Subcutaneous abdominal adipose tissue (tissue), 5 donors: Measurements from ENCODE around the gene RNF40.

Experiments used
- H3K27ac ChIP-seq: one replicate; pipeline ENCODE4 v1.7.0; 2013; ENCODE audit warnings: low read depth, mild to moderate bottlenecking, inconsistent platforms, low read length, moderate library complexity
- H3K27me3 ChIP-seq, 5 donors: one replicate each; pipeline ENCODE4 v1.7.0; 2013; ENCODE audit warnings: low read length in 5 of 5, inconsistent platforms in 1 of 5; ENCODE audit not compliant: control insufficient read depth in 5 of 5, insufficient read depth in 4 of 5
- H3K36me3 ChIP-seq, 5 donors: one replicate each; pipeline ENCODE4 v1.7.0; 2013; ENCODE audit warnings: low read length in 5 of 5; ENCODE audit not compliant: control insufficient read depth in 5 of 5, insufficient read depth in 5 of 5
- H3K4me1 ChIP-seq, 5 donors: one replicate each; pipeline ENCODE4 v1.7.0; 2013; ENCODE audit warnings: low read length in 5 of 5, mild to moderate bottlenecking in 3 of 5, moderate library complexity in 1 of 5; ENCODE audit not compliant: control insufficient read depth in 5 of 5, insufficient read depth in 5 of 5
- H3K4me3 ChIP-seq, 5 donors: one replicate each; pipeline ENCODE4 v1.7.0; 2013; ENCODE audit warnings: low read length in 5 of 5, low read depth in 1 of 5
- H3K9ac ChIP-seq, 5 donors: one replicate each; pipeline ENCODE4 v1.7.0; 2013; ENCODE audit warnings: low read length in 5 of 5, mild to moderate bottlenecking in 4 of 5, moderate library complexity in 3 of 5
- H3K9me3 ChIP-seq, 5 donors: one replicate each; pipeline ENCODE4 v1.7.0; 2013; ENCODE audit warnings: low read length in 5 of 5; ENCODE audit not compliant: control insufficient read depth in 5 of 5
- donor health status: healthy.
- donor health status: healthy.
- donor health status: healthy.
- donor health status: healthy.
- donor health status: healthy.

RNF40 gene

DNA sequence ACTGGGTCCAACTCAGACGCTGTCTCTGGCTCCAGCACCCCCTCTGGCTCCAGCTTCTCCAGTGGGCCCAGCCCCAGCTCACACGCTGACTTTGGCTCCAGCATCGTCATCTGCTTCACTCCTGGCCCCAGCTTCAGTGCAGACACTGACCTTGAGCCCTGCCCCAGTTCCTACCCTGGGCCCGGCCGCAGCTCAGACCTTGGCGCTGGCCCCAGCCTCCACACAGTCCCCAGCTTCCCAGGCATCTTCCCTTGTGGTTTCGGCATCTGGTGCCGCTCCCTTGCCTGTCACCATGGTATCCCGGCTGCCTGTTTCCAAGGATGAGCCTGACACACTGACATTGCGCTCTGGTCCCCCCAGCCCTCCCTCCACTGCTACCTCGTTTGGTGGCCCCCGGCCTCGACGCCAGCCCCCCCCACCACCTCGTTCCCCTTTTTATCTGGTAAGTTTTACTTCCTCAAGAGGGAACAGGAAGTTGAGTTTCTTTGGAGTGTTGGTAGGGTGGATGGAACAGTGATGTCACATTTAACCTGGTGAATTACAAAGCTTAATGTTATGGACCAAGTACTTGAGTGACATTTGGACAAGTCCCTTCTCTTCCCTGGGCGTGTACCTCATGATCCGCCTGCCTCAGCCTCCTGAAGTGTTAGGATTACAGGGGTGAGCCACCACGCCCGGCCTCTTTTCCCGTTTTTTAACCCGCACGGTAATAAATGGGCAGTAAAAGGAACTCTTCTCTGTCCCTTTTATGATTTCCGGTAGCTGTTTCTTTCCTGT lies 37.3 kb upstream of the RNF40 start:
- H3K36me3 ChIP-seq, result peaks cover 7 to 77% (median 69%) of the 10 kb centered on the region in 5 donors

GRCh38 chr16:30725418-30725792 lies 36.7 kb upstream of the RNF40 start:
- Histone ChIP-seq H3K4me3 (no peak overlapping the region), H3K9ac (no peak overlapping the region), H3K36me3 (peaks cover 8 to 76% (median 67%) of the 10 kb centered on the region in 5 donors), H3K4me1 (peaks cover 0 to 55% (median 40%) of the 10 kb centered on the region in 5 donors), H3K27ac (peak overlapping the region; percentile 41), H3K27me3 (no peaks in the 10 kb centered on the region), H3K9me3 (no peaks in the 10 kb centered on the region)

More for the DNA sequence above, 37.3 kb upstream of the RNF40 start:
- Histone ChIP-seq H3K27ac (peak overlapping the region; percentile 41), H3K4me3 (no peak overlapping the region), H3K9me3 (no peaks in the 10 kb centered on the region), H3K9ac (peak overlapping the region in 1 of 5 donors; percentile 21), H3K4me1 (peaks cover 0 to 55% (median 40%) of the 10 kb centered on the region in 5 donors), H3K27me3 (no peaks in the 10 kb centered on the region)

GRCh38 chr16:30728321-30728720 lies 33.8 kb upstream of the RNF40 start:
- Histone ChIP-seq H3K4me3 (no peak overlapping the region), H3K4me1 (peaks cover 0 to 34% (median 18%) of the 10 kb centered on the region in 5 donors), H3K27me3 (no peaks in the 10 kb centered on the region), H3K9me3 (no peaks in the 10 kb centered on the region), H3K36me3 (peaks cover 10 to 72% (median 61%) of the 10 kb centered on the region in 5 donors), H3K9ac (no peak overlapping the region), H3K27ac (no peak overlapping the region)

GRCh38 chr16:30728899-30729672 lies 33.0 kb upstream of the RNF40 start:
- Histone ChIP-seq H3K4me3 (no peak overlapping the region), H3K36me3 (peaks cover 10 to 72% (median 61%) of the 10 kb centered on the region in 5 donors), H3K9me3 (no peaks in the 10 kb centered on the region), H3K27me3 (no peaks in the 10 kb centered on the region), H3K4me1 (peaks cover 0 to 31% (median 18%) of the 10 kb centered on the region in 5 donors), H3K27ac (peak overlapping the region; percentile 23), H3K9ac (peak overlapping the region in 1 of 5 donors; percentile 41)

DNA sequence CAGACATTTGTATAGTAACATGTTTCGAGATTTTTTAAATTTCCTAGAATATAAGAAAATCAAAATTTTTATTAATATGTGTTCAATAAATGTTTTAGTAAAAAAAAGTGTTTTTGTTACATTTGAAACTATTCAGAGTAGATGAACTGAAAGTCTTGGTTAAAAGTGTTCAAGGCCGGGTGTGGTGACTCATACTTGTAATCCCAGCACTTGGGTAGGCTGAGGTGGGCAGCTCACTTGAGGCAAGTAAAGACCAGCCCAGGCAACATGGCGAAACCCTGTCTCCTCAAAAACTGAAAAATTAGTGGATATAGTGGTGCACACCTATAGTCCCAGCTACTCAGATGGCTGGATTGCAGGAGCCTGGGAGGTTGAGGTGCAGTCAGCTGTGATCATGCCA lies 30.7 kb upstream of the RNF40 start:
- H3K9me3 ChIP-seq, result no peaks in the 10 kb centered on the region
- H3K27ac ChIP-seq, result no peak overlapping the region
- H3K4me1 ChIP-seq, result peaks cover 0 to 13% (median 11%) of the 10 kb centered on the region in 5 donors
- no peak overlapping the region for H3K4me3 ChIP-seq
- H3K36me3 ChIP-seq, result peaks cover 13 to 72% (median 62%) of the 10 kb centered on the region in 5 donors
- no peak overlapping the region for H3K9ac ChIP-seq
- no peaks in the 10 kb centered on the region for H3K27me3 ChIP-seq

DNA sequence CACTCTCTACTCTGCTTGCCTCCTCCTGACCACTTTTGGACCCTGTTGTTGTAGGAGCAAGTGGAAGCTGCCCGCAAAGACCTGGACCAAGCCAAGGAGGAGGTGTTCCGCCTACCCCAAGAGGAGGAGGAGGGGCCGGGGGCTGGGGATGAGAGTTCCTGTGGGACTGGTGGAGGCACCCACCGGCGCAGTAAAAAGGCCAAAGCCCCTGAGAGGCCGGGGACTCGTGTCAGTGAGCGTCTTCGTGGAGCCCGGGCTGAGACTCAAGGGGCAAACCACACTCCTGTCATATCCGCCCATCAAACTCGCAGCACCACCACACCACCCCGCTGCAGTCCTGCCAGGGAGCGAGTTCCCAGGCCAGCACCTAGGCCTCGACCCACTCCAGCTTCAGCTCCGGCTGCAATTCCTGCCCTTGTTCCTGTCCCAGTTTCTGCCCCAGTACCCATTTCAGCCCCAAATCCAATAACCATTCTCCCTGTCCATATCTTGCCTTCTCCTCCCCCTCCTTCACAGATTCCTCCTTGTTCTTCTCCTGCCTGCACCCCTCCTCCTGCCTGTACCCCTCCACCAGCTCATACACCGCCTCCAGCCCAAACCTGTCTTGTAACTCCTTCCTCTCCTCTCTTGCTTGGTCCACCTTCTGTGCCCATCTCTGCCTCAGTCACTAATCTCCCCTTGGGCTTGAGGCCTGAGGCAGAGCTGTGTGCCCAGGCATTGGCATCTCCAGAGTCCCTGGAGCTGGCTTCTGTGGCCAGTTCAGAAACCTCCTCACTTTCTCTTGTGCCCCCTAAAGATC lies 24.9 kb upstream of the RNF40 start:
- H3K9ac ChIP-seq, result no peak overlapping the region
- no peaks in the 10 kb centered on the region for H3K9me3 ChIP-seq
- no peaks in the 10 kb centered on the region for H3K27me3 ChIP-seq
- no peak overlapping the region for H3K27ac ChIP-seq
- H3K4me3 ChIP-seq, result no peak overlapping the region
- H3K36me3 ChIP-seq, result peaks cover 6 to 79% (median 71%) of the 10 kb centered on the region in 5 donors
- H3K4me1 ChIP-seq, result peaks cover 3 to 17% (median 13%) of the 10 kb centered on the region in 5 donors

DNA sequence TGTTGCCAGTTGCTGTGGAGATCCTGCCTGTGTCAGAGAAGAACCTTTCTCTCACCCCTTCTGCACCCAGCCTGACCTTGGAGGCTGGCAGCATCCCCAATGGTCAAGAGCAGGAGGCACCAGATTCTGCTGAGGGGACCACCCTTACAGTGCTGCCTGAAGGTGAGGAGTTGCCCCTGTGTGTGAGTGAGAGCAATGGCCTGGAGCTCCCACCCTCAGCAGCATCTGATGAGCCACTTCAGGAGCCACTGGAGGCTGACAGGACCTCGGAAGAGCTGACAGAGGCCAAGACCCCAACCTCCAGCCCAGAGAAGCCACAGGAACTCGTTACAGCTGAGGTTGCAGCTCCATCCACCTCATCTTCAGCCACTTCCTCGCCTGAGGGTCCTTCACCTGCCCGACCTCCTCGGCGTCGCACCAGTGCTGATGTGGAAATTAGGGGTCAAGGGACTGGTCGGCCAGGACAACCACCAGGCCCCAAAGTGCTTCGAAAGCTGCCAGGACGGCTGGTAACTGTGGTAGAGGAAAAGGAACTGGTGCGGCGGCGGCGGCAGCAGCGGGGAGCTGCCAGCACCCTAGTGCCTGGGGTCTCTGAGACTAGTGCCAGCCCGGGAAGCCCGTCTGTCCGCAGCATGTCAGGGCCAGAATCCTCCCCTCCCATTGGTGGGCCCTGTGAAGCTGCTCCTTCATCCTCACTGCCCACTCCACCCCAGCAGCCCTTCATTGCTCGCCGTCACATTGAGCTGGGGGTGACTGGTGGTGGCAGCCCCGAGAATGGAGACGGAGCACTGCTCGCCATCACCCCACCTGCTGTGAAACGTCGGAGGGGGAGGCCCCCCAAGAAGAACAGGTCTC lies 24.1 kb upstream of the RNF40 start:
- no peaks in the 10 kb centered on the region for H3K27me3 ChIP-seq
- peaks cover 3 to 72% (median 65%) of the 10 kb centered on the region in 5 donors for H3K36me3 ChIP-seq
- H3K9ac ChIP-seq, result no peak overlapping the region
- H3K4me1 ChIP-seq, result peaks cover 3 to 17% (median 13%) of the 10 kb centered on the region in 5 donors
- H3K4me3 ChIP-seq, result no peak overlapping the region
- no peaks in the 10 kb centered on the region for H3K9me3 ChIP-seq
- H3K27ac ChIP-seq, result no peak overlapping the region

DNA sequence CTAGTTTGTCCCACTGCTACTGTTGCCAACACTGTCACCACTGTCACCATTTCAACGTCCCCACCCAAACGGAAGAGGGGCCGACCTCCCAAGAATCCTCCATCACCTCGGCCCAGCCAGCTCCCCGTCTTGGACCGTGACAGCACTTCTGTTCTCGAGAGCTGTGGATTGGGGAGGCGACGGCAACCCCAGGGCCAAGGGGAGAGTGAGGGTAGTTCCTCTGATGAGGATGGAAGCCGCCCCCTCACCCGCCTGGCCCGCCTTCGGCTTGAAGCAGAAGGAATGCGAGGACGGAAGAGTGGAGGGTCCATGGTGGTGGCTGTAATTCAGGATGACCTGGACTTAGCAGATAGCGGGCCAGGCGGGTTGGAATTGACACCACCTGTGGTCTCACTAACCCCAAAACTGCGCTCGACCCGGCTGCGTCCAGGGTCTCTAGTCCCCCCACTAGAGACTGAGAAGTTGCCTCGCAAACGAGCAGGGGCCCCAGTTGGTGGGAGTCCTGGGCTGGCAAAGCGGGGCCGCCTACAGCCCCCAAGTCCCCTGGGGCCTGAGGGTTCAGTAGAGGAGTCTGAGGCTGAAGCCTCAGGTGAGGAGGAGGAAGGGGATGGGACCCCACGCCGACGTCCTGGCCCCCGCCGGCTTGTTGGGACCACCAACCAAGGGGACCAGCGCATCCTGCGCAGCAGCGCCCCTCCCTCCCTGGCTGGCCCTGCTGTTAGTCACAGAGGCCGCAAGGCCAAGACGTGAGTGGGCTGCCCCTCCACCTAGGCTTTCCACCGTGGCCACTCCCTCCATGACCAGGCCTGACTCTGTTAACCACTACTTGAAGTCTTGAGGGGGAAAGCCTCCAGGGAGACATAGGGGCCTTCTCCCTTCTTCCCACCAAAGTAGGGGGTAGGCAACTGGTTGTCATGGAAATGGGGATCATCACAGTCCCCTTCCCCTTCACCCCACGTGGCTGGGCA lies 22.9 kb upstream of the RNF40 start:
- peaks cover 3 to 70% (median 57%) of the 10 kb centered on the region in 5 donors for H3K36me3 ChIP-seq
- H3K9me3 ChIP-seq, result no peaks in the 10 kb centered on the region
- H3K4me1 ChIP-seq, result peaks cover 5 to 17% (median 13%) of the 10 kb centered on the region in 5 donors
- no peaks in the 10 kb centered on the region for H3K27me3 ChIP-seq
- H3K4me3 ChIP-seq, result no peak overlapping the region
- no peak overlapping the region for H3K9ac ChIP-seq
- H3K27ac ChIP-seq, result no peak overlapping the region
